HL-60 (cell line): ENCODE results near the gene LBR.

Experiments used
- CTCF ChIP-seq: IDR thresholded peaks from one replicate; pipeline ENCODE4 v1.5.1; 2011; ENCODE audit warnings: low read length, control low read depth, inconsistent platforms; ENCODE audit not compliant: insufficient read depth
- POLR2AphosphoS5 ChIP-seq: IDR thresholded peaks from 2 replicates; pipeline ENCODE4 v1.6.1; 2012; ENCODE audit warnings: low read depth

GRCh38 chr1:225389843-225390242 lies 38.0 kb downstream of the LBR start:
- TF ChIP-seq CTCF = no peak
- TF ChIP-seq POLR2AphosphoS5 = no peak
